ENCODE data around the gene POU2F3.

Gene POU2F3

DNA sequence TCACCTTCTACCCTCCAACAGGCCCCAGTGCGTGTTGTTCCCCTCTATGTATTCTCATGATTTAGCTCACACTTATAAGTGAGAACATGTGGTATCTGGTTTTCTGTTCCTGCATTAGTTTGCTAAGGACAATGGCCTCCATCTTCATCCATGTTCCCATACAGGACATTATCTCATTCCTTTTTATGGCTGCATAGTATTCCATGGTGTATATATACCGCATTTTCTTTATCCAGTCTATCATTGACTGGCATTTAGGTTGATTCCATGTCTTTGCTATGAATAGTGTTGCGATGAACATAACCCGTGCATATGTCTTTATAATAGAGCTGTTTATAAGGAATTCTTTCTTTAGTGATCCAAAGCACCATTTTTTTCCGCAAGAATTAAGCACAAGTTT lies 56.6 kb downstream of the POU2F3 start:
- no peak for DNase-seq (ENCODE audit: low read depth)
- H3K4me3 ChIP-seq (ENCODE audit: low read depth, low read length) = no peak overlapping the region
- TF ChIP-seq, protein P1, sequence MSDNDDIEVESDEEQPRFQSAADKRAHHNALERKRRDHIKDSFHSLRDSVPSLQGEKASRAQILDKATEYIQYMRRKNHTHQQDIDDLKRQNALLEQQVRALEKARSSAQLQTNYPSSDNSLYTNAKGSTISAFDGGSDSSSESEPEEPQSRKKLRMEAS (IDR thresholded peaks at IDR 0.05; ENCODE audit: low read depth, low read length) = no peak
- TF ChIP-seq POLR2A (IDR thresholded peaks at IDR 0.05; ENCODE audit: extremely low read depth, insufficient read length) = no peak
- TF ChIP-seq, protein P2, sequence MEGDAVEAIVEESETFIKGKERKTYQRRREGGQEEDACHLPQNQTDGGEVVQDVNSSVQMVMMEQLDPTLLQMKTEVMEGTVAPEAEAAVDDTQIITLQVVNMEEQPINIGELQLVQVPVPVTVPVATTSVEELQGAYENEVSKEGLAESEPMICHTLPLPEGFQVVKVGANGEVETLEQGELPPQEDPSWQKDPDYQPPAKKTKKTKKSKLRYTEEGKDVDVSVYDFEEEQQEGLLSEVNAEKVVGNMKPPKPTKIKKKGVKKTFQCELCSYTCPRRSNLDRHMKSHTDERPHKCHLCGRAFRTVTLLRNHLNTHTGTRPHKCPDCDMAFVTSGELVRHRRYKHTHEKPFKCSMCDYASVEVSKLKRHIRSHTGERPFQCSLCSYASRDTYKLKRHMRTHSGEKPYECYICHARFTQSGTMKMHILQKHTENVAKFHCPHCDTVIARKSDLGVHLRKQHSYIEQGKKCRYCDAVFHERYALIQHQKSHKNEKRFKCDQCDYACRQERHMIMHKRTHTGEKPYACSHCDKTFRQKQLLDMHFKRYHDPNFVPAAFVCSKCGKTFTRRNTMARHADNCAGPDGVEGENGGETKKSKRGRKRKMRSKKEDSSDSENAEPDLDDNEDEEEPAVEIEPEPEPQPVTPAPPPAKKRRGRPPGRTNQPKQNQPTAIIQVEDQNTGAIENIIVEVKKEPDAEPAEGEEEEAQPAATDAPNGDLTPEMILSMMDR (IDR thresholded peaks at IDR 0.05; ENCODE audit: low read depth, low read length) = no peak
- TF ChIP-seq MYC (IDR thresholded peaks at IDR 0.05; ENCODE audit: low read depth, low read length) = no peak

DNA sequence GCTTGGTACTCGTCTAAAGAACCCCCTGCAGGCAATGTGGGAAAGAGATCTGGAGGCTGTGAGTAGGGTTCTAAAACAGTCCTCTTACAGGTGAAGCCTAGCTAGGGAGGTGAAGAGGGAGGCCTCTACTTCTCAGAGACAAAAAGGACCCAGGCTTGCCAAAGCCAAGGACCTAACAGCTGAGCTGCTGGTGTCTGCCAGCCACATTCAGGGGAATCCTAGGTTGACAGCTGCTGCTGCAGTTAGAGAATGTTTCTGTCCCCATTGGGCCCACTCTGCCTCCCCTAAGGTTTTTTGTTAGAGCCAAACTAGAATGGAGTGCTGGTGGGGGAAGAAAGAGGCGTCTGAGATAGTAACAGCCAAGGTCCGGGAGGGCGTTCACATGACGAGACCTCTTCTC lies 58.5 kb downstream of the POU2F3 start:
- no peak for TF ChIP-seq MYC (IDR thresholded peaks at IDR 0.05; ENCODE audit: low read depth, low read length)
- TF ChIP-seq, protein P1 (IDR thresholded peaks at IDR 0.05; ENCODE audit: low read depth, low read length) = no peak
- TF ChIP-seq, protein P2 (IDR thresholded peaks at IDR 0.05; ENCODE audit: low read depth, low read length) = no peak
- TF ChIP-seq POLR2A (IDR thresholded peaks at IDR 0.05; ENCODE audit: extremely low read depth, insufficient read length) = no peak
- no peak overlapping the region for H3K4me3 ChIP-seq (ENCODE audit: low read depth, low read length)
- DNase-seq (ENCODE audit: low read depth) = no peak

DNA sequence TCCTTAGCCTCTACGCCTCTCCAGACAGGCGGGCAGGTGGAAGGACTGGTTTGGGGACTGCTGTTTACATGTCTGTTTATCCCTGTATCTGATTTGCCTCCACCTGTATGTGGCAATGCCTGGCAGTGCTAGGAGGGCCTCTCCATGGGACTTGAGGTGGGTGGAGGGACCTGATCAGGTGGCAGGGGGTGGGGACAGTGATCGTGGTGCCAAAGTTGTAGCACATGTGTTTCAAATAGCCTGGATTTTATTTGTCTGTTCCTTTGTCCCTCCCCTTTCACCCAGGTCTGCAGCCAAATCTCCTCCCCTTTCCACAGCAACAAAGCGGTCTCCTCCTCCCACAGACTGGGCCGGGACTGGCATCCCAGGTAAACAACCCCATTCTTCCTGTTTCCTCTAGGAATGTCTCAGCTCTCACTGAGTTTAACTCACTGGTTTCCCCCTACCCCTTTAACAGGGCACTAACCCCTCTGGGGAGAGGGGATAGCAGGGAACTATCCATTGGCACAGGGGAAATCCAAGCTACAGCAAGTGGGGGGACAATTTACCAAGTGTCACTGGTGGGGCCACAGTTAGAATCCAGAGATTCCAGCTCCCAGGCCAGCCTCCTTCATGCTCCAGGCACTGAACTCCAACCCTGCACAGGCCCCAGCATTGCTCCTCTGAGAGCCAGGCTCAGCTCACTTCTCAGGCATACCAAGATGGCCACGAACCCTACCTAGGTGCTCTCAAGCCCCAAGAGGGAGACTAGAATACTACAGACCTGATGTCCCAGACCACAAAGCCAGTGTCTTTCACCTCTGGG lies 62.3 kb downstream of the POU2F3 start:
- H3K4me3 ChIP-seq (ENCODE audit: low read depth, low read length) = no peak overlapping the region
- no peak for DNase-seq (ENCODE audit: low read depth)
- TF ChIP-seq, protein P1 (IDR thresholded peaks at IDR 0.05; ENCODE audit: low read depth, low read length) = no peak
- no peak for TF ChIP-seq POLR2A (IDR thresholded peaks at IDR 0.05; ENCODE audit: extremely low read depth, insufficient read length)
- TF ChIP-seq MYC (IDR thresholded peaks at IDR 0.05; ENCODE audit: low read depth, low read length) = no peak
- TF ChIP-seq, protein P2 (IDR thresholded peaks at IDR 0.05; ENCODE audit: low read depth, low read length) = no peak

DNA sequence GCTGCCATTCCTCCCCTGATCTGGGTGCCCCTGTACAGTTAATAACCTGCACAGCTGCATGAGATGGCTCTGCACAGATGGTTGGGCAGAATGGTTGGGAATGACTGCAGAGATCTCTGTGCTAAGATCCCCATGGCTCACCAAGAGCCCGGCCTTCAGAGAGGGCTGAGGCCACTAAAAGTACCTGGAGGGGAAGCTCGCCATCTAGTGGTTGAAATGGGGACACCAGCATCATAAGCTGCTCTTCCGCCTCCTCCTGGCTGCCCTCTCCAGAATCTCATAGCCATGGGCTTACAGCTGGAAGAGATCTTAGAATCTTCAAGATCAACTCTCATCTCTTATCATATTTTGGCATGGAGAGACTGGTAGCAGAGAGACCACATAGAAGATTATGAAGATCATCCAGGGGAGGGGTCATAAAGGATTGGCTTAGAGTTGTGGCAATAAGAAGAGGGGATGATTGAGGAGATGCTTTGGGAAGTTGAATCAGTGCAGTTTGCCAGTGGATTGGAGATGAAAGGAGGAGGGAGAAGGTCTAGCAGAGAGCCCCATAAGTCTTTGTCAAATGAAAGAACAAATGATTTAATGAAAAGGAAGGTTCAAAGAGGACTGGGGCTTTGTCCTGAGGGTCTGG lies 63.2 kb downstream of the POU2F3 start:
- TF ChIP-seq, protein P2 (IDR thresholded peaks at IDR 0.05; ENCODE audit: low read depth, low read length) = peak; percentile 98
- TF ChIP-seq MYC (IDR thresholded peaks at IDR 0.05; ENCODE audit: low read depth, low read length) = peak; percentile 35
- TF ChIP-seq, protein P1 (IDR thresholded peaks at IDR 0.05; ENCODE audit: low read depth, low read length) = peak; percentile 61; the same call in 1 of the 2 replicates
- TF ChIP-seq POLR2A (IDR thresholded peaks at IDR 0.05; ENCODE audit: extremely low read depth, insufficient read length) = no peak
- peak; percentile 81 for DNase-seq (ENCODE audit: low read depth)
- H3K4me3 ChIP-seq (ENCODE audit: low read depth, low read length) = no peak overlapping the region

DNA sequence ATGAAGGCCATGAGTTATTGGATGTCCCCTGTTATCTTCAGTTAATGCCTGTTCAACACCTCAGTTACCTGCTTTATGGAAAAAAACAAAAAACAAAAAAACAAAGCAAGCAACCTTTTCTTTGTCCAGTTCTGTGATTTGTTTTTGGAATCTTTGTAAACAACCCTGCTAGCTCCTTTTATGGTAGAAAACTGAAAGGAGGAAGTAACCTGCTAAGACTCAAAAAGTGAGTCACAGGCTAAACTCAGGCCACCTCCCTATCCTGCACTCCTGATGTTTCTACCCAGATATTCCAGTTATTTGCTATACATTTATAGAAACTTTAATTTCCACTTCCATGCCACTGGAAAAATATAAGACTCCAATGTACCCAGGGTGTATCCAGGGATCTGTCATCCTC lies 64.6 kb downstream of the POU2F3 start:
- H3K4me3 ChIP-seq (ENCODE audit: low read depth, low read length) = no peak overlapping the region
- DNase-seq (ENCODE audit: low read depth) = peak; percentile 19
- no peak for TF ChIP-seq MYC (IDR thresholded peaks at IDR 0.05; ENCODE audit: low read depth, low read length)
- TF ChIP-seq, protein P2 (IDR thresholded peaks at IDR 0.05; ENCODE audit: low read depth, low read length) = no peak
- TF ChIP-seq POLR2A (IDR thresholded peaks at IDR 0.05; ENCODE audit: extremely low read depth, insufficient read length) = no peak
- TF ChIP-seq, protein P1 (IDR thresholded peaks at IDR 0.05; ENCODE audit: low read depth, low read length) = no peak

All from NB4 (cell line).